OCI-LY7 (cell line): Measurements from ENCODE around the gene CCNI2. TPM values are rescaled to one million over a fixed set of nuclear protein-coding genes. Genes with fewer than 3 reads are reported as not detected.

Source experiments
- BruUV-seq: library from RNA; stranded (reverse); fragments of 400-500 nt; replicated peaks from 2 replicates; lab custom pipeline; 2021; lab: Mats Ljungman, UMichigan
- CTCF ChIA-PET: fragments of 300-600 bp; sonication (Branson Sonifier 250); formaldehyde crosslinking; loops from one replicate; lab custom pipeline; 2022; ENCODE audit warnings: antibody characterized with exemption; ENCODE audit not compliant: unreplicated experiment; lab: Charles Lee
- POLR2A ChIA-PET: fragments of 300-600 bp; sonication (Branson Sonifier 250); formaldehyde crosslinking; loops from one replicate; lab custom pipeline; 2022; ENCODE audit warnings: antibody characterized with exemption; lab: Charles Lee
- DNase-seq: peaks from one replicate; pipeline ENCODE4 v3.0.0-alpha.2; 2015; ENCODE audit warnings: low spot score
- H2AFZ ChIP-seq: fragments of 200-600 bp; sonication (generic), shearing (Covaris generic); 2 replicates; pipeline ENCODE4 v1.6.1; 2014; ENCODE audit warnings: mild to moderate bottlenecking, antibody characterized with exemption, low read length, moderate library complexity
- H3K27ac ChIP-seq: fragments of 200-600 bp; sonication (generic); 2 replicates; pipeline ENCODE4 v1.5.1; 2014; ENCODE audit warnings: mixed run types, low read depth, mild to moderate bottlenecking, moderate library complexity, low read length, inconsistent platforms; ENCODE audit not compliant: poor library complexity, severe bottlenecking
- H3K36me3 ChIP-seq: fragments of 200-600 bp; sonication (generic); 2 replicates; pipeline ENCODE4 v1.6.1; 2014; ENCODE audit warnings: mild to moderate bottlenecking, antibody characterized with exemption, low read length, moderate library complexity, mixed read lengths; ENCODE audit not compliant: insufficient read depth
- H3K4me1 ChIP-seq: fragments of 200-600 bp; sonication (generic); 2 replicates; pipeline ENCODE4 v1.5.1; 2014; ENCODE audit warnings: mild to moderate bottlenecking, low read length; ENCODE audit not compliant: insufficient read depth, poor library complexity, severe bottlenecking
- H3K4me2 ChIP-seq: fragments of 200-600 bp; sonication (generic); 2 replicates; pipeline ENCODE4 v1.6.1; 2014; ENCODE audit warnings: mild to moderate bottlenecking, low read length
- H3K4me3 ChIP-seq: fragments of 200-600 bp; sonication (generic); 2 replicates; pipeline ENCODE4 v1.5.1; 2014; ENCODE audit warnings: mild to moderate bottlenecking, low read depth, low read length; ENCODE audit not compliant: poor library complexity, severe bottlenecking
- H3K79me2 ChIP-seq: fragments of 200-600 bp; sonication (generic); 2 replicates; pipeline ENCODE4 v1.6.1; 2016; ENCODE audit warnings: low read depth, mild to moderate bottlenecking, low read length, moderate library complexity, mixed read lengths; ENCODE audit not compliant: insufficient read depth
- H3K9me2 ChIP-seq: fragments of 200-600 bp; sonication (generic); 2 replicates; pipeline ENCODE4 v1.6.1; 2016; ENCODE audit warnings: mild to moderate bottlenecking, low read length, mixed read lengths; ENCODE audit not compliant: insufficient read depth
- H3K9me3 ChIP-seq: fragments of 200-600 bp; sonication (generic); 2 replicates; pipeline ENCODE4 v1.6.1; 2014; ENCODE audit warnings: mild to moderate bottlenecking, mixed run types, low read length, mixed read lengths
- H4K20me1 ChIP-seq: fragments of 200-600 bp; sonication (generic); 2 replicates; pipeline ENCODE4 v1.6.1; 2014; ENCODE audit warnings: mild to moderate bottlenecking, antibody characterized with exemption, low read length, moderate library complexity, mixed read lengths; ENCODE audit not compliant: insufficient read depth
- CTCF ChIP-seq: fragments of 200-600 bp; sonication (generic); conservative IDR thresholded peaks from 2 replicates; pipeline ENCODE4 v1.5.1; 2014; ENCODE audit warnings: mild to moderate bottlenecking, antibody characterized with exemption, low read length, moderate library complexity, mixed read lengths
- EZH2phosphoT487 ChIP-seq: fragments of 200-600 bp; sonication (generic); IDR thresholded peaks from 2 replicates; pipeline ENCODE4 v1.6.1; 2018; ENCODE audit warnings: low read depth, borderline replicate concordance, mild to moderate bottlenecking, mixed run types, antibody characterized with exemption, low read length, moderate library complexity, mixed read lengths
- intact Hi-C: fragments of 100-400 bp; cut with micrococcal nuclease; formaldehyde crosslinking; loops from one replicate; pipeline ENCODE4 v1.10.0; 2022; ENCODE audit not compliant: unreplicated experiment
- total RNA-seq, 2 experiments: library from RNA; depleted of rRNA in 1 of 2; stranded (reverse); fragments of >200 nt in 1 of 2; shearing (Covaris generic) in 1 of 2; gene quantifications; 2 replicates each; pipeline ENCODE4 v1.2.3, GENCODE V29; 2014 to 2022

Gene CCNI2
- total RNA-seq, 2 experiments from 2014 or later, result not detected

GRCh38 chr5:132718544-132719312, 28.5 kb upstream of the CCNI2 start:
- H4K20me1 ChIP-seq, result no peaks in the 10 kb centered on the region
- DNase-seq, result no peak
- no peak overlapping the region for H3K4me2 ChIP-seq
- BruUV-seq, result no TSS peak
- no peaks in the 10 kb centered on the region for H3K9me2 ChIP-seq
- no peak overlapping the region for H2AFZ ChIP-seq
- no peaks in the 10 kb centered on the region for H3K79me2 ChIP-seq
- no peaks in the 10 kb centered on the region for H3K36me3 ChIP-seq
- no peaks in the 10 kb centered on the region for H3K9me3 ChIP-seq
- no peak overlapping the region for H3K27ac ChIP-seq
- TF ChIP-seq EZH2phosphoT487 (no peak), CTCF (no peak)
- POLR2A ChIA-PET, result interaction anchor here (1.1 to 1.8 kb wide), 2 partner anchors 9 to 14 kb away, joined by 3 to 6 read pairs; no protein-coding TSS in a partner anchor
- H3K4me3 ChIP-seq, result no peak overlapping the region
- no peaks in the 10 kb centered on the region for H3K4me1 ChIP-seq
- CTCF ChIA-PET, result no interaction called here
- intact Hi-C loops, result loop anchor here (5.0 kb wide), 1 partner anchor 191 kb away; no protein-coding TSS in a partner anchor

- no peaks in the 10 kb centered on the region for H3K9me3 ChIP-seq
- 0 out of 2 replicates have a peak, but pooled peaks cover 5% of the 10 kb centered on the region for H3K36me3 ChIP-seq
- no peak for TF ChIP-seq CTCF
- no peak for TF ChIP-seq EZH2phosphoT487
- no TSS peak for BruUV-seq
- no peaks in the 10 kb centered on the region for H3K9me2 ChIP-seq
- H3K4me2 ChIP-seq, result no peak overlapping the region
- H3K4me1 ChIP-seq, result no peaks in the 10 kb centered on the region
- no peak overlapping the region for H3K4me3 ChIP-seq
- intact Hi-C loops, result no loop called here
- no peaks in the 10 kb centered on the region for H3K79me2 ChIP-seq
- ChIA-PET POLR2A (interaction anchor here (1.2 kb wide), 1 partner anchor 12 kb away, joined by 3 read pairs; no protein-coding TSS in a partner anchor), CTCF (no interaction called here)
- no peak overlapping the region for H2AFZ ChIP-seq
- DNase-seq, result no peak
- no peaks in the 10 kb centered on the region for H4K20me1 ChIP-seq
- no peak overlapping the region for H3K27ac ChIP-seq
Observed at GRCh38 chr5:132725745-132726144, 21.5 kb upstream of the CCNI2 start.

GRCh38 chr5:132729896-132730295, 17.3 kb upstream of the CCNI2 start:
- TF ChIP-seq EZH2phosphoT487 (no peak), CTCF (no peak)
- no peaks in the 10 kb centered on the region for H3K79me2 ChIP-seq
- H3K4me1 ChIP-seq, result no peaks in the 10 kb centered on the region
- 0 out of 2 replicates have a peak, but pooled peaks cover 11% of the 10 kb centered on the region for H3K36me3 ChIP-seq
- H3K9me2 ChIP-seq, result no peaks in the 10 kb centered on the region
- DNase-seq, result no peak
- no peaks in the 10 kb centered on the region for H4K20me1 ChIP-seq
- intact Hi-C loops, result loop anchor here (10.0 kb wide), 1 partner anchor 345 kb away; no protein-coding TSS in a partner anchor
- H2AFZ ChIP-seq, result no peak overlapping the region
- no peak overlapping the region for H3K4me2 ChIP-seq
- H3K27ac ChIP-seq, result no peak overlapping the region
- no peak overlapping the region for H3K4me3 ChIP-seq
- CTCF ChIA-PET, result no interaction called here
- no TSS peak for BruUV-seq
- no peaks in the 10 kb centered on the region for H3K9me3 ChIP-seq
- POLR2A ChIA-PET, result interaction anchor here (0.6 to 0.7 kb wide), 2 partner anchors 270 to 1367 kb away, joined by 4 to 6 read pairs; no protein-coding TSS in a partner anchor
